Caki2 (cell line): ENCODE measurements around the gene RLF. TPM values are rescaled to one million over a fixed set of nuclear protein-coding genes. Genes with fewer than 3 reads are reported as not detected.
A peak's percentile ranks its signal among the peaks of the same experiment; 100 is the strongest.

Source experiments
- DNase-seq: peaks from one replicate; pipeline ENCODE4 v3.0.0-alpha.2; 2015; ENCODE audit warnings: low read depth
- in situ Hi-C: cut with HindIII; loops from 2 replicates; pipeline ENCODE4 v1.10.0; 2016; ENCODE audit warnings: low sequenced_read_pairs, low pct_unique_long_range_greater_than_20kb, mixed read lengths
- total RNA-seq: library from RNA; depleted of rRNA; stranded (reverse); fragments of >200 nt; shearing (Covaris generic); gene quantifications from 2 replicates; pipeline ENCODE4 v1.2.3, GENCODE V29; 2014; ENCODE audit warnings: low replicate concordance; rRNA removed

RLF gene
- total RNA-seq, 1 experiment from 2014 or later: 5.2 TPM

DNA sequence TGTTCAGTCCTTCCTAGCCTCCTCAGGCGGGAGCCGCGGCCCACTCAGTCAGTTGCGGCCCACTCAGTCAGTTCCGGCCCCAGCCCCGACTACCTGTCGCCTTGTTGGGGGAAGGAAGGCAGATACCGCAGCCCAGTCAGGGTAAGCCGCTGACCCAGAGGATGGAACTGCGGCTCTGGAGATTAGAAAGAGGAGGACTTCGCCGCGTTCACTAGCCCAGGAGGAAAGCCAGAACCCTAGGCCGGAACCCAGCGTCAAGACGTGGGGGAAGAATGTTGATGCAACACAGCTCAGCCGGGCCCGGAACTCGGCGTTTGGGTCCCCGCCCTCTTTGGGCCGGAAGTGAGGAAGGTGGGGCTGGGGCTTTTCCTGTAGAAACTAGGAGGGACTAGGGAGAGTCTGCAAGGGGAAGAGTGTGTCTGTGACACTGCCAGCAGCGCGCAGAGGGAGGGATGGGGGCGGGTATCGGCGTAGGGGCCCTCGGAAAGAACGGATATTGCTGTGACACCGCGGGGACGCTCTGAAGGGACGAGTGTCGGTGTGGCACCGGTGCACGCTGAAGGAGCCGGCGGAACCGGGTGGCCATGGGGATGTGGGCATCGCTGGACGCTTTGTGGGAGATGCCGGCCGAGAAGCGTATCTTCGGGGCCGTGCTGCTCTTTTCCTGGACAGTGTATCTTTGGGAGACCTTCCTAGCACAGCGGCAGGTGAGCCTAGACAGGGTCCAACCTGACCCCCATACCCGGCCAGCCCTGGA, 96.7 kb downstream of the RLF start, which contains the start of gene ZMPSTE24:
TSS of gene ZMPSTE24 (plus strand) at position 549 of the 757 bp plus-strand sequence. CDS start at position 585, 36 bp downstream.
- peak; percentile 97 for DNase-seq
- in situ Hi-C loops: no loop called here

DNA sequence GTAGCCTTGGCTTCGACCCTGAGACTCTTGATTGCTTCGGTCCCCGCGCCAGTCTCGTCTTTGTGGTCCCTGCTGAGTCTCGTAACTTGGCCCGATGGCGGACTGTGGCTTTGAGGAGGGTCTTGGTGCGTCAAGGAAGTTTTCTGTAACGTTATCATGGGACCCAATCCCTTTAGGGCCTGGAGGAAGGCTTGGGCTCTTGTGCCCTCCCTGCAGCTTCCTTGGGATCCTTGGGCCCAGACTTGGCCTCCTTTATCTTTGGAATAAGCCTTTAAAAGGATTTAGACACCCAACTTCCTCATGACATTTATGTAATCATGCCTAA, 97.2 kb downstream of the RLF start:
- in situ Hi-C loops: no loop called here
- DNase-seq: no peak

GRCh38 chr1:40264354-40264781, 103.2 kb downstream of the RLF start:
- DNase-seq: no peak
- in situ Hi-C loops: no loop called here

DNA sequence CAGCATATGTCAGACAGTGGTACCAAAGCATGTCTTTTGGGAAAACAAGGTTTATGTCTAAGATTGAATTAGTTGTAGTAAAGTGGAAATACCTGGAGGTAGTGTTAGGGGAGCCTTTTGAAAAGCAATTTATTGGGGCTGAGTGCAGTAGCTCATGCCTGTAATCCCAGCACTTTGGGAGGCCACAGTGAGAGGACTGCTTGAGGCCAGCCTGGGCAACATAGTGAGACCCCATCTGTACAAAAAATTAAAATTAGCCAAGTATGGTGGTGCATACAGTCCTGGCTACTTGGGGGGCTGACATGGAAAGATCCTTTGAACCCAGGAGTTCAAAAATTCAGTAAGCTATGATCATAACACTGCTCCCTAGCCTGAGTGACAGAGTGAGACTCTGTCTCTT, 104.1 kb downstream of the RLF start:
- DNase-seq: no peak
- in situ Hi-C loops: no loop called here

- DNase-seq: no peak
- in situ Hi-C loops: no loop called here
Measured at GRCh38 chr1:40265919-40266318, 104.7 kb downstream of the RLF start.

- in situ Hi-C loops: no loop called here
- no peak for DNase-seq
Measured at GRCh38 chr1:40266786-40267535, 105.8 kb downstream of the RLF start.

GRCh38 chr1:40267767-40268187, 106.6 kb downstream of the RLF start:
- in situ Hi-C loops: no loop called here
- peak; percentile 57 for DNase-seq

DNA sequence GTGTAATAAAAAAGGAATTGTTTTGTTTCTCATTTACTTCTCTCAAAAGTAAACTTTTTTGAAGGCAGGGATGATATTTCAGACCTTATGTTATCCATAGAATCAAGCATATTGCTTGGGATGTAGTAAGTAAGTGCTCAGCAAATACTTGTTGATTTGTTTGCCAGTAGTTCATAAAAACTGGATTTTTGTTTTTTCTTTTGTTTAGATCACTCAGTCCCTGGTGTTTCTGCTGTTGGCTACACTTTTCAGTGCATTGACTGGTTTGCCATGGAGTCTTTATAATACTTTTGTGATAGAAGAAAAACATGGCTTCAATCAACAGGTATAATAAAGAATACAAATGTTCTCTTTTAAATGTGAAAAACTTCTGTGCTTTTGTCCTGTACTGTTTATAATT, 107.0 kb downstream of the RLF start:
- DNase-seq: no peak
- in situ Hi-C loops: no loop called here

DNA sequence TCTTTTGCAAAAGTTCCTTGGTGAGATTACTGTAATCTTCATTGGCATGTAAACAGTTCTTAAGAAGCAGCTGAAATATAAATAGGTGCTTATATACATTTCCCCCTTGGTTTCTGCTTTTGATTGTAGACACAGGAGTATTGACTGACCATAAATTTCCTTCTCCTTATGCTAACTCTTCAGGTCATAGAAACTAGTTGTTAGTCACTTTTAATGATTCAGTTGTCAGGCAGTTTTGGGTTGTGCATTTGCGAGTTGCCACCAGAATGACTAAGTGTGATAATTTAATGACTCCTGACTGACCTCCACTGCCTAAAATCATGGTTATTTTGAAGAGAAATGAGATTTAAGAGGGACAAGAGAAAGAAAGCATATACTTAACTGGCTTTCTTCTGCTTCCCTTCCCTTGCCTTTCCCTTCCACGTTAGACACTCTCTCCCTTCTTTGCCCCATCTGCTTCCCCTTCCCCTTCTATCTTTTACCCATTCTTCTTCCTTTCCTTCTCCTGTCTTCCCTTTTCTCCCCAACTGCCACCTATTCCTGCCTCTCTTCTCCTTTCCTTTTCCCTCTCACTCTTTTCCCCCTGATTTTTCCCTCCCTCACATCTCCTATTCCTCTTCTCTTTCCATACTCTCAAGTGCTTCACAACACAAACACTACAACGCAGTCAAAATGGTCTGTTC, 109.1 kb downstream of the RLF start:
- in situ Hi-C loops: no loop called here
- DNase-seq: no peak

- in situ Hi-C loops: no loop called here
Measured at GRCh38 chr1:40272653-40273213, 111.5 kb downstream of the RLF start.

DNA sequence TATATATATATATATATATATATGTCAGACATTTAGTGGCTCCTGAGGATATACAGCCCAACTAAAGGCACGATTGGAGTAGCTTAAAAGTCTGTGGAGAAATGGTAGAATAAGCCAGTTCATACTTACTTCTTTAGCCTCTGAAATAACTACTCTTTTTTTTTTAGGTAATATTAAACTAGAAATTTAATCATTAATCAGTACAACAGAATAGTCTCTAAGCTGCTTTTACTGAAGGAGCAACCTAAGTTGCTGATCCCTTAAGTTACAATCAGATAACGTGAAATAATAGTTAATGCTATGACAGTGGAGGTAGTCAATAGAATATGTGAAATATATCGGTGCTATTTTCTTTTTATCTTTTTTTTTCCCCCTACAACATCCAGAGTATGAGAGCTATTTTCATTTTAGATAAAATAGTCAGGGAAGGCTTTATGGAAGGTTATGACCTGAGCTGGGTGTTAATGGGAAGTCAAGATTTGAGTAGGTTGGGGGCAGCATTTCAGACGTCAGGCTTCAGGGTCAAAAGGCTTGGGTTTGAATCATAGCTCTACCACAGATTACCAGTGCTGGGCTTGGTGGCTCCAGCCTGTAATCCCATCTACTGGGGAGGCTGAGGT, 112.5 kb downstream of the RLF start:
- DNase-seq: peak; percentile 51

More at GRCh38 chr1:40272653-40273213, 111.5 kb downstream of the RLF start:
- no peak for DNase-seq

GRCh38 chr1:40274331-40274730, 113.1 kb downstream of the RLF start:
- in situ Hi-C loops: no loop called here
- no peak for DNase-seq

More for the DNA sequence above, 112.5 kb downstream of the RLF start:
- in situ Hi-C loops: no loop called here

DNA sequence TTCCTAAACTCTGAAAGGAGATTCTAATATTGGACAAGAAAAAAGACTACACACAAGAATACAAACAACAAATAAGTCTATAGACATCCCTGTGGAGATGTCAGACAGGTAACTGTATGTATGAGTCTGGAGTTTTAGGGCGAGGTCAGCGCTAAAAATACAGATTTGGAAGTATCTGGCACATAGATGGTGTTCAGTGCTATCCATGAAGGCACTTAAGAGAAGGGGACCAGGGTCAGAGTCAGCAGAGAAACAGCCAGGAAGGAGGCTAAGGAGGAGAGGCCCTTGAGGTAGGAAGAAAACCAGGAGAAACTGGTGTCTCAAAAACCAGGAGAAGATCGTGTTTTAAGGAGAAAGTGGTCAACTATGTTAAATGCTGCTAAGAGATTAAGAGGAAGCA, 114.9 kb downstream of the RLF start:
- no peak for DNase-seq
- in situ Hi-C loops: no loop called here

GRCh38 chr1:40281853-40282252, 120.7 kb downstream of the RLF start:
- no peak for DNase-seq
- in situ Hi-C loops: no loop called here

Other genes with a start within 250 kb of the RLF start
- gene MFSD2A, start 206.2 kb upstream of the RLF start, total RNA-seq: 5.7 and 6.6 TPM in 2 replicates
- gene CAP1, start 120.7 kb upstream of the RLF start, total RNA-seq: 116 and 154 TPM in 2 replicates
- 120 and 141 TPM in 2 replicates for gene PPT1, start 64.1 kb upstream of the RLF start, total RNA-seq
- not detected in 2 replicates for gene TMCO2, start 86.5 kb downstream of the RLF start, total RNA-seq
- 23.2 and 23.7 TPM in 2 replicates for gene ZMPSTE24, start 96.8 kb downstream of the RLF start, total RNA-seq
- gene COL9A2, start 155.9 kb downstream of the RLF start, total RNA-seq: not detected in 2 replicates
- 12.2 and 18.9 TPM in 2 replicates for gene SMAP2, start 212.3 kb downstream of the RLF start, total RNA-seq